Smooth muscle cell (in vitro differentiated cells): ENCODE data around the gene DVL1. TPM values are rescaled to one million over a fixed set of nuclear protein-coding genes. Genes with fewer than 3 reads are reported as not detected.

Experiments used
- DNase-seq: peaks from one replicate; lab custom pipeline; 2025; ENCODE audit not compliant: unreplicated experiment; lab: John Stamatoyannopoulos, UW
- H2AFZ ChIP-seq: fragments of 200-600 bp; sonication (generic); 2 replicates; pipeline ENCODE4 v1.6.0; 2016; ENCODE audit warnings: antibody characterized with exemption, low read depth, mild to moderate bottlenecking
- H3F3A ChIP-seq: fragments of 200-600 bp; sonication (generic); 2 replicates; pipeline ENCODE4 v1.6.0; 2017; ENCODE audit warnings: antibody characterized with exemption, low read depth
- H3K27ac ChIP-seq: fragments of 200-600 bp; sonication (generic); 2 replicates; pipeline ENCODE4 v1.5.1; 2016; ENCODE audit warnings: low read depth, mild to moderate bottlenecking
- H3K27me3 ChIP-seq: fragments of 200-600 bp; sonication (generic); 2 replicates; pipeline ENCODE4 v1.6.1; 2016; ENCODE audit warnings: low read depth, mild to moderate bottlenecking
- H3K36me3 ChIP-seq: fragments of 200-600 bp; sonication (generic); 2 replicates; pipeline ENCODE4 v1.5.1; 2016; ENCODE audit warnings: low read depth
- H3K4me1 ChIP-seq: fragments of 200-600 bp; sonication (generic); 2 replicates; pipeline ENCODE4 v1.5.1; 2016; ENCODE audit warnings: low read depth
- H3K4me2 ChIP-seq: fragments of 200-600 bp; sonication (generic); 2 replicates; pipeline ENCODE4 v1.6.0; 2016; ENCODE audit warnings: mild to moderate bottlenecking
- H3K4me3 ChIP-seq: fragments of 200-600 bp; sonication (generic); 2 replicates; pipeline ENCODE4 v1.5.1; 2016; ENCODE audit warnings: mild to moderate bottlenecking
- H3K79me2 ChIP-seq: fragments of 200-600 bp; sonication (generic); 2 replicates; pipeline ENCODE4 v1.6.0; 2016; ENCODE audit warnings: low read depth, mild to moderate bottlenecking
- H3K9ac ChIP-seq: fragments of 200-600 bp; sonication (generic); 2 replicates; pipeline ENCODE4 v1.6.0; 2016; ENCODE audit warnings: low read depth
- H3K9me3 ChIP-seq: fragments of 200-600 bp; sonication (generic); replicated peaks from 2 replicates; pipeline ENCODE4 v1.5.1; 2016; ENCODE audit warnings: low read depth
- H4K20me1 ChIP-seq: fragments of 200-600 bp; sonication (generic); 2 replicates; pipeline ENCODE4 v1.6.0; 2016; ENCODE audit warnings: low read depth
- CTCF ChIP-seq: fragments of 200-600 bp; sonication (generic); IDR thresholded peaks from 2 replicates; pipeline ENCODE4 v1.5.1; 2017; ENCODE audit warnings: borderline replicate concordance, mild to moderate bottlenecking, antibody characterized with exemption; ENCODE audit not compliant: insufficient read depth, poor library complexity, severe bottlenecking
- WGBS: methylation state at CpG from one replicate; pipeline ENCODE4 v1.1.7; 2016; ENCODE audit warnings: low lambda C conversion rate; 5-methylcytosine and 5-hydroxymethylcytosine counted together
- polyA plus RNA-seq: library from polyadenylated mRNA; unstranded; fragments of >200 nt; fragmentation: Nextera tagmentation; extraction: Ambion mirVana; gene quantifications from 2 replicates; pipeline ENCODE4 v1.2.1, GENCODE V29; 2016
- total RNA-seq: library from RNA; depleted of rRNA; stranded (reverse); fragments of >200 nt; gene quantifications from 2 replicates; pipeline ENCODE4 v1.2.3, GENCODE V29; 2014

Gene DVL1
- total and polyA plus RNA-seq, 2 experiments from 2014 or later = 28.5 to 28.7 TPM

- Histone ChIP-seq H3K4me2 (no peak overlapping the region), H3K79me2 (peaks cover 79% of the 10 kb centered on the region), H4K20me1 (peaks cover 25% of the 10 kb centered on the region), H3K9ac (no peak overlapping the region), H3K36me3 (peaks cover 24% of the 10 kb centered on the region), H2AFZ (no peak overlapping the region), H3K27ac (no peak overlapping the region), H3K27me3 (no peaks in the 10 kb centered on the region), H3K4me3 (no peak overlapping the region), H3F3A (no peaks in the 10 kb centered on the region), H3K9me3 (no peaks in the 10 kb centered on the region), H3K4me1 (peaks cover 2% of the 10 kb centered on the region)
- WGBS = 98% methylated on average over 11 of the region's 11 CpGs
- no peak for DNase-seq
- no peak for TF ChIP-seq CTCF
Observed at GRCh38 chr1:1395166-1395565, 45.9 kb upstream of the DVL1 start.

- Histone ChIP-seq H3K4me1 (no peaks in the 10 kb centered on the region), H3F3A (no peaks in the 10 kb centered on the region), H3K4me3 (no peak overlapping the region), H3K27me3 (no peaks in the 10 kb centered on the region), H3K9me3 (no peaks in the 10 kb centered on the region), H4K20me1 (peaks cover 26% of the 10 kb centered on the region), H2AFZ (no peak overlapping the region), H3K36me3 (peaks cover 27% of the 10 kb centered on the region), H3K79me2 (peaks cover 71% of the 10 kb centered on the region), H3K9ac (no peak overlapping the region), H3K27ac (no peak overlapping the region), H3K4me2 (no peak overlapping the region)
- TF ChIP-seq CTCF = no peak
- 99% methylated on average over 7 of the region's 7 CpGs for WGBS
- no peak for DNase-seq
Observed at GRCh38 chr1:1394116-1394515, 44.9 kb upstream of the DVL1 start.

DNA sequence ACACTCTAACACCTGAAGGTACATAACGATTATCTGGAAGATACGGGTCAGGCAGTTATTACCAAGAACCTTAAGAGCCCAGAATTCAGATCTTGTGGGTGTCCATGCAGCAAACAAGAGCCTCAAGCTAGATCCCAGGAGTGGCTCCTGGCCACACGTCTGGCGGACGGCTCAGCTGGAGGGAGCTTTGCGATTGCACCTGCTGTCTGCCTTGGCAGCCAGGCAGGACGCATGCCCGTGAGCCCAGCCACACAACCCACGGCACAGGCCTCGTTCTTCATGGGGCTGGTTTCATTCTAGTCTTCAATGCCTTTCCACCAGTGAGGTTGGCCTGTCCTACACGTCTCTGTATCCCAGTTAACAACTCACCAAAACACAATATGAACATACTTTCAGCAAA is 44.2 kb upstream of the DVL1 start:
- H3K27me3 ChIP-seq = no peaks in the 10 kb centered on the region
- H3K79me2 ChIP-seq = peaks cover 64% of the 10 kb centered on the region
- no peak overlapping the region for H3K4me3 ChIP-seq
- H3K9ac ChIP-seq = no peak overlapping the region
- no peak overlapping the region for H3K4me2 ChIP-seq
- H4K20me1 ChIP-seq = peaks cover 26% of the 10 kb centered on the region
- 92% methylated on average over 11 of the region's 11 CpGs for WGBS
- H2AFZ ChIP-seq = no peak overlapping the region
- no peak overlapping the region for H3K27ac ChIP-seq
- H3K4me1 ChIP-seq = no peaks in the 10 kb centered on the region
- no peaks in the 10 kb centered on the region for H3K9me3 ChIP-seq
- TF ChIP-seq CTCF = no peak
- H3K36me3 ChIP-seq = peaks cover 27% of the 10 kb centered on the region
- H3F3A ChIP-seq = no peaks in the 10 kb centered on the region
- no peak for DNase-seq

DNA sequence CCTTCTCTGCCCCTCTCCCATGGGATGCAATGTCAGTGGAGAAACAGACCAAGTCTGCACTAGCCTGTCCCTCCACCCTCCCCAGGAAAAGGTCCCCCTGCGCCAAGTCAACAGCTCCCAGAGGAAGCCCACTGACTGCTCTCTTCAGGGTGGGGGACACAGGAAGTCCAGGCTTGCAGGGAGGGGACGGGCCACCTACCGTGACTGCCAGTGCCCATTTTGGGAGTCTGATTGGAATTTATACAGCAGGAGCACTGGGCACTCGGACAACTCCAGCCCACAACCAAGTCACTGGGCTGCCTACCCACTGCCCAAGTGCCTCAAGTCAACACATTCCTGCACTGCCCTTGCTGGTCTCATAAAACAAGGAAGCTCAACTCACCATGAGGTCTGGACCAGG is 43.8 kb upstream of the DVL1 start:
- H3K79me2 ChIP-seq = peaks cover 60% of the 10 kb centered on the region
- no peaks in the 10 kb centered on the region for H3F3A ChIP-seq
- no peak for DNase-seq
- H3K4me2 ChIP-seq = no peak overlapping the region
- no peak overlapping the region for H3K9ac ChIP-seq
- no peak for TF ChIP-seq CTCF
- H3K27ac ChIP-seq = no peak overlapping the region
- no peaks in the 10 kb centered on the region for H3K4me1 ChIP-seq
- H2AFZ ChIP-seq = no peak overlapping the region
- H3K9me3 ChIP-seq = no peaks in the 10 kb centered on the region
- H3K4me3 ChIP-seq = no peak overlapping the region
- 95% methylated on average over 4 of the region's 4 CpGs for WGBS
- peaks cover 26% of the 10 kb centered on the region for H4K20me1 ChIP-seq
- peaks cover 27% of the 10 kb centered on the region for H3K36me3 ChIP-seq
- H3K27me3 ChIP-seq = no peaks in the 10 kb centered on the region
